Astrocyte of the cerebellum (primary cell): Measurements from ENCODE around the gene DEFB126.
"Not testable (repeated sequence)": the region's sequence is repeated elsewhere in the genome, so short reads cannot be mapped to it uniquely, and the experiment has no call there.

Experiments used
- DNase-seq: peaks from one replicate; pipeline ENCODE4 v3.0.0-alpha.2; 2011; ENCODE audit warnings: low read depth
- H3K4me3 ChIP-seq: 2 replicates; pipeline ENCODE4 v1.5.1; 2011; ENCODE audit warnings: mild to moderate bottlenecking, low read depth, low read length, moderate library complexity
- CTCF ChIP-seq: IDR thresholded peaks from 2 replicates; pipeline ENCODE4 v1.5.1; 2012; ENCODE audit warnings: low read length, low read depth, moderate library complexity, mild to moderate bottlenecking; ENCODE audit errors: missing control alignments
- in situ Hi-C: cut with HindIII; loops from 2 replicates; pipeline ENCODE4 v1.10.0; 2017; ENCODE audit warnings: low sequenced_read_pairs

DEFB126 gene

GRCh38 chr20:142290-142689 lies at the start of gene DEFB126:
DEFB126 (plus strand) TSS chr20:142590; CDS start chr20:142629, 39 bp downstream.
- in situ Hi-C loops = no loop called here
- no peak within 1 kb of the TSS for H3K4me3 ChIP-seq
- no peak for TF ChIP-seq CTCF
- no peak for DNase-seq

GRCh38 chr20:93641-94040 lies 48.7 kb upstream of the DEFB126 start:
- in situ Hi-C loops = no loop called here

GRCh38 chr20:95215-95614 lies 47.2 kb upstream of the DEFB126 start:
- in situ Hi-C loops = no loop called here
- TF ChIP-seq CTCF = no peak
- no peak overlapping the region for H3K4me3 ChIP-seq
- DNase-seq = no peak

More at GRCh38 chr20:93641-94040, 48.7 kb upstream of the DEFB126 start:
- TF ChIP-seq CTCF = no peak
- H3K4me3 ChIP-seq = no peak overlapping the region
- DNase-seq = no peak

GRCh38 chr20:97691-98090 lies 44.7 kb upstream of the DEFB126 start:
- DNase-seq, H3K4me3 ChIP-seq, in situ Hi-C loops: not testable (repeated sequence)

GRCh38 chr20:101975-102374 lies 40.4 kb upstream of the DEFB126 start:
- H3K4me3 ChIP-seq = no peak overlapping the region
- no peak for TF ChIP-seq CTCF
- in situ Hi-C loops = no loop called here
- DNase-seq = no peak

- TF ChIP-seq CTCF = no peak
- no peak for DNase-seq
- in situ Hi-C loops = no loop called here
- H3K4me3 ChIP-seq = no peak overlapping the region
These were observed 38.9 kb upstream of the DEFB126 start for GRCh38 chr20:103456-103855.

GRCh38 chr20:112396-112795 lies 30.0 kb upstream of the DEFB126 start:
- in situ Hi-C loops = no loop called here
- DNase-seq = no peak
- TF ChIP-seq CTCF = no peak
- no peak overlapping the region for H3K4me3 ChIP-seq
